Central memory CD8-positive, alpha-beta T cell (primary cell): ENCODE results near the gene RNASE13.

ENCODE experiments used
- ATAC-seq: fragments of 150-1000 bp; cut with Tn5 transposase; replicated peaks from 2 replicates; pipeline ENCODE4 v1.10.0; 2022; ENCODE audit warnings: mild to moderate bottlenecking, moderate FRiP score, moderate number of reproducible peaks; ENCODE audit not compliant: poor library complexity, severe bottlenecking; ENCODE audit errors: extremely low read depth
- DNase-seq, 2 donors: peaks; one replicate each; pipeline ENCODE4 v3.0.0; 2021; ENCODE audit warnings: low spot score in 2 of 2
- H3K27ac Mint-ChIP-seq: one replicate; pipeline ENCODE4 v1.8.0; 2022; ENCODE audit warnings: low read depth, mild to moderate bottlenecking, moderate library complexity, mixed read lengths
- H3K27me3 Mint-ChIP-seq: one replicate; pipeline ENCODE4 v1.8.0; 2022; ENCODE audit warnings: mixed read lengths
- H3K36me3 Mint-ChIP-seq: one replicate; pipeline ENCODE4 v1.8.0; 2022; ENCODE audit warnings: mild to moderate bottlenecking, moderate library complexity, mixed read lengths; ENCODE audit not compliant: insufficient read depth
- H3K4me1 Mint-ChIP-seq: one replicate; pipeline ENCODE4 v1.8.0; 2022; ENCODE audit warnings: mixed read lengths
- H3K4me3 Mint-ChIP-seq: one replicate; pipeline ENCODE4 v1.8.0; 2022; ENCODE audit warnings: mild to moderate bottlenecking, moderate library complexity, mixed read lengths
- H3K9me3 Mint-ChIP-seq: one replicate; pipeline ENCODE4 v1.8.0; 2022; ENCODE audit warnings: mixed read lengths

Gene RNASE13

DNA sequence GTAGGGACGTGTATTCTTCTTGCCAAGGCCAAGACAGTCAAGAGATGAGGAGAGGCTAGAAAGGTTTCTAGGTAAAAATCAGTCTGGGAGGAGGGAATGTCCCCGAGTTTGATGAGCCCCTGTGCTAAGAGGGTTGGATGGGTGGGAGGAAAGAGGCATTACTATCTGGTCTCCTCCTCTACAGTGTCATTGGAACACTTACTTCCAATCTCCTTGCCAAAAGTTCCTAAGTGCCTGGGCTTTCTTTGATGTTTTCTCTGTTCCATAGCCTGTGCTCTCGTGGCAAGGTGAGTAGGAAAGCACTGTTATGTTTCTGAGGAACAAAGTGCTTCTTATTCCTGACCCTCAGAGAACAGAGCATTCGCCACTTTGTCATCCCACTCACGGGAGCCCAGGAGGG, at the start of gene RNASE13:
TSS of gene RNASE13 (minus strand) at position 101 of the 400 bp plus-strand sequence. CDS start 519 bp downstream, outside the sequence.
- Mint-ChIP-seq H3K36me3 (peaks cover 3% of the 10 kb centered on the region), H3K4me1 (no peaks in the 10 kb centered on the region), H3K9me3 (no peaks in the 10 kb centered on the region), H3K27ac (no peak within 1 kb of the TSS), H3K4me3 (no peak within 1 kb of the TSS), H3K27me3 (peaks cover 26% of the 10 kb centered on the region)
- DNase-seq (no peak), ATAC-seq (no peak)

DNA sequence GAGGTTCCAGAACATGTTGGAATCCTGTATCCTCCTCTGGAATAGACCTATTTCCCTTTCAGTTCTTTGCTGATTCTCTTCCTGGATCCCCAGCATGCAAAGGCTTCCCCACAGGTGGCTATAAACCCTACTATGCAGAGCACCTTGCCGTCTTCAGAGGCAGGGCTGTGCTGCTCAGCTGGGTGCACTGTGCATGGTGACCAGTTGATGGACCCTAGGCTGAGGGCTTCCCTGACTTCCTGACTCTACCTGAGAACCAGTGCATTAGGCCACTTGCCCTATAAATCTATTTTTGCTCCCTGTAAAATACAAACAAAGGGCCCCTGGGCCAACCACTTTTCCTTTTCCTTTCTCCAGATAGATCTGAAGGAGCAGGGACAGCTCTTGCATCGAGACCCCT, 49.8 kb upstream of the RNASE13 start:
- H3K4me3 Mint-ChIP-seq = no peak overlapping the region
- DNase-seq (no peak), ATAC-seq (no peak)
- peak overlapping the region; percentile 93 for H3K27ac Mint-ChIP-seq
- peaks cover 5% of the 10 kb centered on the region for H3K36me3 Mint-ChIP-seq
- H3K4me1 Mint-ChIP-seq = peaks cover 30% of the 10 kb centered on the region
- no peaks in the 10 kb centered on the region for H3K9me3 Mint-ChIP-seq
- H3K27me3 Mint-ChIP-seq = peaks cover 11% of the 10 kb centered on the region

- ATAC-seq = no peak
- H3K4me3 Mint-ChIP-seq = no peak overlapping the region
- peak overlapping the region; percentile 93 for H3K27ac Mint-ChIP-seq
- no peaks in the 10 kb centered on the region for H3K9me3 Mint-ChIP-seq
- peaks cover 11% of the 10 kb centered on the region for H3K27me3 Mint-ChIP-seq
- H3K4me1 Mint-ChIP-seq = peaks cover 23% of the 10 kb centered on the region
- DNase-seq = no peak
- peaks cover 5% of the 10 kb centered on the region for H3K36me3 Mint-ChIP-seq
These were observed 49.1 kb upstream of the RNASE13 start for GRCh38 chr14:21083565-21084325.

- H3K27me3 Mint-ChIP-seq = peaks cover 25% of the 10 kb centered on the region
- no peaks in the 10 kb centered on the region for H3K9me3 Mint-ChIP-seq
- no peak overlapping the region for H3K4me3 Mint-ChIP-seq
- no peak for ATAC-seq
- H3K36me3 Mint-ChIP-seq = no peaks in the 10 kb centered on the region
- H3K27ac Mint-ChIP-seq = no peak overlapping the region
- H3K4me1 Mint-ChIP-seq = peaks cover 9% of the 10 kb centered on the region
- DNase-seq = no peak
These were observed 47.0 kb upstream of the RNASE13 start for GRCh38 chr14:21081521-21082142.

GRCh38 chr14:21078726-21079125, 44.1 kb upstream of the RNASE13 start:
- DNase-seq = no peak
- H3K4me3 Mint-ChIP-seq = no peak overlapping the region
- peaks cover 29% of the 10 kb centered on the region for H3K27me3 Mint-ChIP-seq
- no peaks in the 10 kb centered on the region for H3K36me3 Mint-ChIP-seq
- H3K9me3 Mint-ChIP-seq = no peaks in the 10 kb centered on the region
- H3K4me1 Mint-ChIP-seq = no peaks in the 10 kb centered on the region
- no peak overlapping the region for H3K27ac Mint-ChIP-seq
- ATAC-seq = no peak

- no peak for DNase-seq
- H3K27ac Mint-ChIP-seq = no peak overlapping the region
These were observed 43.7 kb upstream of the RNASE13 start for GRCh38 chr14:21078287-21078686.

GRCh38 chr14:21077672-21078071, 43.1 kb upstream of the RNASE13 start:
- ATAC-seq (no peak), DNase-seq (no peak)
- Mint-ChIP-seq H3K27ac (no peak overlapping the region), H3K4me3 (no peak overlapping the region), H3K27me3 (peaks cover 39% of the 10 kb centered on the region), H3K36me3 (no peaks in the 10 kb centered on the region), H3K9me3 (no peaks in the 10 kb centered on the region), H3K4me1 (no peaks in the 10 kb centered on the region)

More at GRCh38 chr14:21078287-21078686, 43.7 kb upstream of the RNASE13 start:
- H3K27me3 Mint-ChIP-seq = peaks cover 33% of the 10 kb centered on the region
- H3K4me1 Mint-ChIP-seq = no peaks in the 10 kb centered on the region
- no peak for ATAC-seq
- no peaks in the 10 kb centered on the region for H3K36me3 Mint-ChIP-seq
- H3K4me3 Mint-ChIP-seq = no peak overlapping the region
- no peaks in the 10 kb centered on the region for H3K9me3 Mint-ChIP-seq

DNA sequence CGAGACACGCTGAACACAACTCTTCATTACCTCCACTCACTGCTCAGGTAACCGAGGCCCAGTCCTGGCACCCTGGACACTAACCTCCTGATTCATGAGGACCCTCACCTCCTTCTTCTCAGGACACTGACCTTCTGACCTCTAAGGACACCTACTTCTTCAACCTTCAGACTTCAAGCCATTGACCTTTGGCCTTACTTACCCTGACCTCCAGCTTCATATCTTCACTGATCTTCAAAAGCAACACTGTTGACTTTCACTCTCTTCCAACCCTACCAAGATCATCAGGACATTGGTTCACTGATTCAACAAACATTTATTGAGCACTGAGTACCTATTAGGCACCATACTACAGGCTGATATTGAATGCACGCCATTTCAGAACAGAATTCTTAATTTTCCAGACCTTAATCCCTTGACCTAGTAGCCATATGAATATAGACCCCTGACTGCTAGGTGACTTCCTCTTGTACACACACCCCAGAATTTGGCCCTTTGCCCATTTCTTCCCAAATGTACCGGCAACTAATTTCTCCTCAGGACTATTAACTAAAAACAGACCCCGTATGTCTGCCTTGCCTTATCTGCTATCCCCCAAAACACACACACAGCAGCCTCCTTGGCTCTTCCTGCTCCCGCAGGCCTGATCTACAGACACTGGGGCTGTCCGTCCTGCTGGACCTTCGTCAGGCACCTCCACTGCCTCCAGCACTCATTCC, 41.3 kb upstream of the RNASE13 start:
- peaks cover 57% of the 10 kb centered on the region for H3K27me3 Mint-ChIP-seq
- no peak overlapping the region for H3K4me3 Mint-ChIP-seq
- H3K4me1 Mint-ChIP-seq = peaks cover 12% of the 10 kb centered on the region
- ATAC-seq (no peak), DNase-seq (no peak)
- H3K36me3 Mint-ChIP-seq = no peaks in the 10 kb centered on the region
- no peaks in the 10 kb centered on the region for H3K9me3 Mint-ChIP-seq
- no peak overlapping the region for H3K27ac Mint-ChIP-seq

GRCh38 chr14:21074398-21075272, 40.0 kb upstream of the RNASE13 start:
- no peak overlapping the region for H3K4me3 Mint-ChIP-seq
- H3K27me3 Mint-ChIP-seq = peaks cover 58% of the 10 kb centered on the region
- DNase-seq = no peak
- no peaks in the 10 kb centered on the region for H3K9me3 Mint-ChIP-seq
- H3K27ac Mint-ChIP-seq = no peak overlapping the region
- H3K4me1 Mint-ChIP-seq = peaks cover 19% of the 10 kb centered on the region
- no peak for ATAC-seq
- H3K36me3 Mint-ChIP-seq = no peaks in the 10 kb centered on the region

DNA sequence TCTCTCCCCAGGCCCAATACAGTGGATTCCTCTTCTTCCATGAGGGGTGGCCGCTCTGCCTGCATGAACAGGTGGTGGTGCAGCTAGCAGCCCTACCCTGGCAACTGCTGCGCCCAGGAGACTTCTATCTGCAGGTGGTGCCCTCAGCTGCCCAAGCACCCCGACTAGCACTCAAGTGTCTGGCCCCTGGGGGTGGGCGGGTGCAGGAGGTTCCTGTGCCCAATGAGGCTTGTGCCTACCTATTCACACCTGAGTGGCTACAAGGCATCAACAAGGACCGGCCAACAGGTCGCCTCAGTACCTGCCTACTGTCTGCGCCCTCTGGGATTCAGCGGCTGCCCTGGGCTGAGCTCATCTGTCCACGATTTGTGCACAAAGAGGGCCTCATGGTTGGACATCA, 39.3 kb upstream of the RNASE13 start:
- ATAC-seq (no peak), DNase-seq (no peak)
- H3K27me3 Mint-ChIP-seq = peaks cover 66% of the 10 kb centered on the region
- H3K27ac Mint-ChIP-seq = no peak overlapping the region
- peaks cover 3% of the 10 kb centered on the region for H3K36me3 Mint-ChIP-seq
- no peak overlapping the region for H3K4me3 Mint-ChIP-seq
- peaks cover 27% of the 10 kb centered on the region for H3K4me1 Mint-ChIP-seq
- no peaks in the 10 kb centered on the region for H3K9me3 Mint-ChIP-seq

GRCh38 chr14:21072781-21073339, 38.3 kb upstream of the RNASE13 start:
- Mint-ChIP-seq H3K36me3 (peaks cover 3% of the 10 kb centered on the region), H3K27me3 (peaks cover 70% of the 10 kb centered on the region), H3K27ac (no peak overlapping the region), H3K4me3 (peak overlapping the region; percentile 82), H3K9me3 (no peaks in the 10 kb centered on the region), H3K4me1 (peaks cover 34% of the 10 kb centered on the region)
- ATAC-seq = no peak
- DNase-seq = no peak

- DNase-seq (no peak), ATAC-seq (no peak)
- Mint-ChIP-seq H3K27ac (no peak overlapping the region), H3K36me3 (peaks cover 3% of the 10 kb centered on the region), H3K4me3 (peak overlapping the region; percentile 82), H3K27me3 (peaks cover 70% of the 10 kb centered on the region), H3K4me1 (peaks cover 34% of the 10 kb centered on the region), H3K9me3 (no peaks in the 10 kb centered on the region)
These were observed 37.4 kb upstream of the RNASE13 start for GRCh38 chr14:21072031-21072473.
